ENCODE measurements around the gene FLYWCH2. TPM values are rescaled to one million over a fixed set of nuclear protein-coding genes. Genes with fewer than 3 reads are reported as not detected.

The FLYWCH2 gene
- total RNA-seq, 1 experiment from 2014 or later: 33.7 TPM

- Histone ChIP-seq H3K9me3 (ENCODE audit: control insufficient read depth in 1 of 2, insufficient read depth in 1 of 2, low read depth in 1 of 2, low read length in 2 of 2) (no peaks in the 10 kb centered on the region), H3K79me2 (ENCODE audit: insufficient read depth, low read length) (peaks cover 12% of the 10 kb centered on the region), H3K36me3 (ENCODE audit: control insufficient read depth in 1 of 2, insufficient read depth in 2 of 2, low read length in 2 of 2) (no peaks in the 10 kb centered on the region), H3K9ac (ENCODE audit: low read length) (peak overlapping the region; percentile 79), H3K27me3 (ENCODE audit: insufficient read depth, low read length) (no peaks in the 10 kb centered on the region), H3K4me1 (ENCODE audit: control insufficient read depth in 1 of 2, insufficient read depth in 2 of 2, low read length in 2 of 2) (peaks cover 33 to 56% of the 10 kb centered on the region in 2 experiments), H3K9me2 (ENCODE audit: insufficient read depth) (no peaks in the 10 kb centered on the region), H3K4me2 (ENCODE audit: low read length) (peak overlapping the region; percentile 90), H2AFZ (ENCODE audit: low read depth, low read length, poor library complexity, severe bottlenecking) (no peak overlapping the region), H3K4me3 (replicated peaks in 1 of 2; ENCODE audit: low read depth in 1 of 2, low read length in 2 of 2) (peak overlapping the region; percentile 77 to 89), H3K27ac (ENCODE audit: low read depth, low read length) (peak overlapping the region; percentile 64), H4K20me1 (ENCODE audit: insufficient read depth) (no peaks in the 10 kb centered on the region)
- CTCF ChIA-PET: interaction anchor here (1.3 to 2.5 kb wide), 4 partner anchors 10 to 74 kb away, joined by 4 to 8 read pairs (median 8); no protein-coding TSS in a partner anchor
- BruUV-seq (replicated peaks): TSS peak; percentile 69
- RAD21 ChIA-PET (ENCODE audit: low non-redundant PET in 1 of 2, low total read pairs in 2 of 2, uncharacterized antibody in 2 of 2, unreplicated experiment in 2 of 2): no interaction called here
- peak; percentile 26 for ATAC-seq
- TF ChIP-seq SP1 (IDR thresholded peaks at IDR 0.05; ENCODE audit: low read depth) (no peak), REST (IDR thresholded peaks at IDR 0.05; ENCODE audit: low read depth) (no peak), YY1 (IDR thresholded peaks at IDR 0.05; ENCODE audit: extremely low read depth, insufficient replicate concordance, low read depth, low read length) (no peak), CBX3 (IDR thresholded peaks at IDR 0.05; ENCODE audit: low read depth) (no peak), EZH2 (IDR thresholded peaks at IDR 0.05) (no peak), EGR1 (IDR thresholded peaks at IDR 0.05; ENCODE audit: low read depth) (no peak), FOSL1 (IDR thresholded peaks at IDR 0.05; ENCODE audit: low read depth) (no peak), SIN3A (IDR thresholded peaks at IDR 0.05; ENCODE audit: low read depth) (no peak), CTCF (IDR thresholded peaks at IDR 0.05 in 2 of 3, conservative IDR thresholded peaks at IDR 0.05 in 1 of 3; ENCODE audit: borderline replicate concordance in 1 of 3, insufficient read depth in 1 of 3, low read depth in 2 of 3, low read length in 2 of 3) (no peak), ATF3 (IDR thresholded peaks at IDR 0.05) (no peak), SRF (IDR thresholded peaks at IDR 0.05; ENCODE audit: low read depth) (no peak), CEBPB (IDR thresholded peaks at IDR 0.05; ENCODE audit: low read depth) (no peak), EZH2phosphoT487 (IDR thresholded peaks at IDR 0.05; ENCODE audit: borderline replicate concordance) (no peak), JUND (IDR thresholded peaks at IDR 0.05) (no peak), TCF7L2 (IDR thresholded peaks at IDR 0.05; ENCODE audit: borderline replicate concordance, extremely low read depth, insufficient read depth, insufficient read length) (no peak), RAD21 (IDR thresholded peaks at IDR 0.05; ENCODE audit: low read depth) (no peak), MAX (IDR thresholded peaks at IDR 0.05) (no peak)
- no peak for DNase-seq (ENCODE audit: low read depth, low spot score)
- intact Hi-C loops (cut with micrococcal nuclease): no loop called here
- POLR2A ChIA-PET: interaction anchor here (0.6 to 1.5 kb wide), 7 partner anchors 30 to 661 kb away, joined by 3 to 7 read pairs (median 3); partner anchors contain the start of genes ECI1 and FLYWCH2
These were observed 29.6 kb downstream of the FLYWCH2 start for GRCh38 chr16:2912330-2913199.
